HG03095 (cell line): ENCODE results near the gene CLOCK.

ENCODE experiments used
- ATAC-seq: cut with Tn5 transposase; IDR thresholded peaks from one replicate; pipeline ENCODE4 v1.9.1; 2021; ENCODE audit warnings: moderate library complexity; ENCODE audit not compliant: unreplicated experiment

CLOCK gene

GRCh38 chr4:55543858-55544257 lies 2.9 kb downstream of the CLOCK start:
- ATAC-seq = no peak

DNA sequence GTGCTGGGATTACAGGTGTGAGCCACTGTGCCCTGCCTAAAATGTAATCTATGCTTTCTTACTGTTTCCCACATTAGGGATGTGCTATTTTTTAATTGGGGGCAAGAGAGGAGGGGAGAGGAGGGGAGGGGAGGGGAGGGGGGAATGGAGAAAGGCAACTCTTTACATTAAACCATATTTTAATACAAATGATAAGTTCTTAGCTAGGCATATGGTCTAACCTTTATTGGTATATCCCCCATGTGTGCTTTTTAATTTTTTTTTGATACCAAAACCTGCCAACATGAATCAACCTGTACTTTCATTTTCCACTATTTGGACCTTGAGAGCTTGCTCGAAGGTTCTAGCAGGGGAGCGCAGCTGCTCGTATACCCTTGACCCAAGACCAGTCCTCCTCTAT lies 6.4 kb downstream of the CLOCK start:
- ATAC-seq = no peak

DNA sequence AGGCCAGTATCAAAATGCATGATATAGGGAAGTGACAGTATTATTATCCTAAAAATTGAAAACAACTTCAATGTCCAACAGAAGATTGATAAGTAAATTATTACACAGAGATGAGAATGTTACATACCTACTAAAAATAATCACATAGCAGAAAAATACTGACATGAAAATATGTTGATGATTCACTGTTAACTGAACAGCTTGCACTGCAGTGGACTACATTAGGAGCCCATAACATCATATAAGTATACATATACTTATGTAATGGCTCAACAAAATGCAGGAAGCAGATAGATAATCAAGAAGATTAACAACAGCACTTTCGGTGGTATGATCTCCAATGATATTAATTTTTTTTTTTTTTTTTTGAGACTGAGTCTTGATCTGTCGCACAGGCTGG lies 7.1 kb downstream of the CLOCK start:
- ATAC-seq = no peak

DNA sequence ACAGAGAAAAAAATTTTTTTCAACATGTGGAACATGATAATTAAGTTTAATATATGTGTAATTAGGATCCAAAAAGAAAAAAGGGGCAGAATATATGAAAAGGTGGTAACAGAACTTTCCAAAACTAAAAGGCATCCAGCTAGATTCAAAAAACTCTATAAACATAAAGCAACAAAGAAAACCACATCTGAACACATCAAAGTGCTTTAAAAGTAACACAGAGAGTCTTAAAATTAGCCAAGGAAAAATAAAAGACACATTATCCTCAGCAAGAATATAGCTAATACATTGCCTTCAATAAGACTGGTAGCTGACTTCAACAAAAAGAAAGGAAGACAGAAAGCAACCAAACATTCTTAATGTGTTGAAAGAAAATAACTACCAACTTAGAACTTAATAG lies 8.2 kb downstream of the CLOCK start:
- ATAC-seq = no peak

GRCh38 chr4:55534306-55534705 lies 12.4 kb downstream of the CLOCK start:
- no peak for ATAC-seq

- no peak for ATAC-seq
Observed at GRCh38 chr4:55530691-55531090, 16.0 kb downstream of the CLOCK start.

DNA sequence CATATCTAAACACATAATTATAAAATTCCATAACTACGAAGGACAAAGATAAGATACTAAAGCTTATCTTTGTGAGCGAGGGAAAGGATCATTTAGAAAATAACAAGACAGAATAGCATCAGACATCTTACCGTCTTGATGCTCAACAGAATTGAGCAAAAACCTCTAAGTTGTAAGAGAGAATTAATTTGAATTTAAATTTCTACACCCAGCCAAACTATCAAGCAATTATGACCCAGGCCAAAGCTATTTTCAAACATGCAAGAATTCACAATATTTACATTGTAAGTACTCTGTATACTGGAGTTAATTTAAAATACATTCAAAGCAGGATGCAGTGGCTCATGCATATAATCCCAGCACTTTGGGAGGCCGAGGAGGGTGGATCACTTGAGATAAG lies 16.5 kb downstream of the CLOCK start:
- ATAC-seq = no peak

DNA sequence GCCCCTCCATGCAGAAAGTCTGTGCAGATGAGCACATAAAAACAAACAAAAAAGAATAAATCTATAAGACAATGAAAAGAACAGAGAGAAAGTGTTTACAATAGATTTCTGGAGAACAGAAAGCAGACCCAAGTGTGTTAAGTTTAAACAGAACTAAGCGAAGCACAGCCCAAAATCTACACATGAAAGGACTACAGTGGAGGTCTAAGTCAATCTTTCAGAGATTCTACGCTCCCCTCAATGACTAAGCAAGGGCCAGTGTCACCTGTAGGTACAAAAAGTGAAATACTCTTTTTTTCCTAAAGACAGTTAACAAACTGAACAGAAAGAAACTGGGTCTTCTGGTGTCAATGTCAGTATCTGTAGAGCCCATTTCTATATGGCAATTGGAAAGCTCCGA lies 18.2 kb downstream of the CLOCK start:
- ATAC-seq = no peak

DNA sequence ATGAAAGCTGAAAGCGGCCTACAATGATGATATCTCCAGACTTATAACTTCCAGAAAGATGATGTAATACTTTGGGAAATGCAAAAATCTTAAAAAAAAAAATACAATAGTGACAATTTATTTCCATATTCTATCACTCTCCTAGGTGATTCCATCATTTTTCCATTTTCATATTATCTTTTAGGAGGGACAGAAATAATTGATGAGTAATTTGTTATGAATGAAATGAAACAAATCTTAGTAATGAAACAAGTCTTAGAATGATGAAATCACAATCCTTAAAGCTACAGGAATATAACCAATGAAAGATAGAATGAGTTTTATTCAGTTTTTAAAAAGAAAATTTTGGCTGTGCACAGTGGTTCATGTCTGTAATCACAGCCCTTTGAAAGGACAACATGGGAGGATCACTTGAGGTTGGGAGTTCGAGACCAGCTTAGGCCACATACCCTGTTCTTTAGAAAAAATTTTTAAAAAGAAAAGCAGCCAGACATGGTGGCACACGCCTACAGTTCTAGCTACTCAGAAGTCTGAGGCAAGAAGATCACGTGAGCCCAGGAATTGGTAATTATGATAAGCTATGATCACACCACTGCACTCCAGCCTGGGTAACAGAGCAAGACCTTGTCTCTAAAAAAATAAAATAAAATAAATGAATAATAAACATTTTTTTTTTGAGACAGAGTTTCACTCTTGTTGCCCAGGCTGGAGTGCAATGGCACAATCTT lies 21.7 kb downstream of the CLOCK start:
- no peak for ATAC-seq

- ATAC-seq = no peak
Observed at GRCh38 chr4:55518442-55518841, 28.3 kb downstream of the CLOCK start.

DNA sequence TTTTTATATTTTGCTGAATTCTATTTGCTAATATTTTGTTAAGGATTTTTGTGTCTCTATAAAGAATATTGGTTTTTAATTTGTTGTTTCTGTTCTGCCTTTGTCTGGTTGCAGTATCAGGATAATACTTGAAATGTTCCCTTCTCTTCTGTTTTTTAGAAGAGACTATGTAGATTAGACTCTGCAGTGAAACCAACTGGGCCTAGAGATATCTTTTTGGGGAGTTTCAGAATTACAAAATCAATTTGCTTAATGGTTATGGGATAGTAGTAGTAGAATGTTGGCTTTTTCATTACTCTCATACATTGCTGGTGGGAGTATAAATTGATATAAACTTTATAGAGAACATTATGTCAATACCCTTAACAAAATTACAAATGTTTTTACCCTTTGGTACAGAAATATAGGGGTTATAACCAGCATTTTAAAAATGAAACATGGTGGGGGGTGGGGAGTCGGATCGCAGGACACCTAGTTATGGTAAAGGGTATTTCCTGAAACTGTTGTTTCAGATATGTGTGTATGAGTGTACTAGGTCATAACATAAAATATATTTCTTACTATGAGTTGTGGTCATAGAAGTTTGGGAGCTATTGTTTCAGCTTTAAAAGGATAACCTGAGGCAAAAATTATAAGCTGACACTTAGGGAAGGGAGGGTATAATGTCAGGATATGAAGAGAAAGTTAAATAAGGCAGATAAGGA lies 29.0 kb downstream of the CLOCK start:
- ATAC-seq = peak; percentile 83

GRCh38 chr4:55512922-55513571 lies 33.7 kb downstream of the CLOCK start:
- no peak for ATAC-seq

DNA sequence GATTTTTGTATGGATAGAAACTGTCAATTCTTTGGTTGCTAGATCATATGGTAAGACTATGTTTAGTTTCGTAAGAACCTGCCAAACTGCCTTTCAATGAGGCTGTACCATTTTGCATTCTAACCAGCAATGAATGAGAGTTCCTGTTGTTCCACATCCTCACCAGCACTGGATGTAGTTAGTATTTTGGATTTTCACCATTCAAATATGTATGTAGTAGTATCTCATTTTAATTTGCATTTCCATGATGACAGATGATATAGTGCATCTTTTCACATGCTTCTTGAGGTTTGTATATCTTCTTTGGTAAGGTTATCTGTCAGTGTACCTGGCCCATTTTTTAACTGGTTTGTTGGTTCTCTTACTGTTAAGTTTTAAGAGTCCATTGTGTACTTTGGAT lies 34.6 kb downstream of the CLOCK start:
- ATAC-seq = no peak

- no peak for ATAC-seq
Observed at GRCh38 chr4:55510685-55511084, 36.0 kb downstream of the CLOCK start.

- no peak for ATAC-seq
Observed at GRCh38 chr4:55509266-55509665, 37.4 kb downstream of the CLOCK start.

DNA sequence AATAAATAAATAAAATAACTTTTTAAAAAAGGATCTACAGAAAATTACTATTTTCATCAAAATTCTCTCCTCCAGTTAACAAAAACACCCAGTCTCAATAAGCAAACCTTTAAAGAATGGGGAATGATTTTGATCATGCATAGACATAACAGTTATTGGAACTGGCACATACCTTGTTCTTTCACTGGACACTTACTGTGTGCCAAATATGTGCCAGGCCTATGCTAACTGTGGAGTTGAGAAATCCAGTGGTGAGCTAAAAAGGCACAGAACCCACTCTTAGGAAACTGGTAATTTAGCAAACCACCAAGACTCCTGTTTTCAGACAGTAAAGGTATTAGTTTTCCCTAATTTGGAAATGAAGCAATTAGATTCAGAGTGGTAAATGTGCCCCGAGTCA lies 39.1 kb downstream of the CLOCK start:
- ATAC-seq = no peak

- ATAC-seq = no peak
Observed at GRCh38 chr4:55503169-55503568, 43.5 kb downstream of the CLOCK start.

DNA sequence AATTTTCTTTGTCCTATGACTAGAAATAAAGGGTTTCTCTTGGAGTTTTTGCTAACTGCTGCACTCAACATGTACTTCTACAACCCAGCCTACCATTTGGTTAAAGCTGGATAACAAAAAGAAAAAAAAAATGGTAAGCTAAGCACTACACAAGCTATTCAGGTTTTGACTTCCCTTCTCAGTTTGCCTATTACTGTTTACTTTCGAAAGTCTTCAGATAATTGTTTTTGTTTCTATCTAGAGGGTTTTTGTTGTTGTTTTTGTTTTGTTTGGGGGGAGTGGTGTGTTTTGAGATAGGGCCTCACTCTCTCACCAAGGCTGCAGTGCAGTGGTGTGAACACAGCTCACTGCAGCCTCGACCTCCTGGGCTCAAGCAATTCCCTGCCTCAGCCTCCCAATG lies 46.6 kb downstream of the CLOCK start:
- ATAC-seq = peak; percentile 79

- ATAC-seq = no peak
Observed at GRCh38 chr4:55499495-55499894, 47.2 kb downstream of the CLOCK start.

- no peak for ATAC-seq
Observed at GRCh38 chr4:55498051-55498450, 48.7 kb downstream of the CLOCK start.

GRCh38 chr4:55491486-55491885 lies 55.2 kb downstream of the CLOCK start:
- no peak for ATAC-seq

- ATAC-seq = no peak
Observed at GRCh38 chr4:55488716-55489115, 58.0 kb downstream of the CLOCK start.
